Dermis microvascular lymphatic vessel endothelial cell (primary cell): Measurements from ENCODE around the gene ESCO1. TPM values are rescaled to one million over a fixed set of nuclear protein-coding genes. Genes with fewer than 3 reads are reported as not detected.

ENCODE experiments used
- DNase-seq, 2 donors: peaks; one replicate each; pipeline versions ENCODE4 v3.0.0 to v3.0.0-alpha.2; 2010; ENCODE audit warnings: low read depth in 2 of 2
- total RNA-seq: library from RNA; depleted of rRNA; stranded (reverse); fragments of >200 nt; gene quantifications from 2 replicates; pipeline ENCODE4 v1.2.1, GENCODE V29; 2014

ESCO1 gene
- total RNA-seq, 1 donor from 2014 or later, result 10.0 TPM

DNA sequence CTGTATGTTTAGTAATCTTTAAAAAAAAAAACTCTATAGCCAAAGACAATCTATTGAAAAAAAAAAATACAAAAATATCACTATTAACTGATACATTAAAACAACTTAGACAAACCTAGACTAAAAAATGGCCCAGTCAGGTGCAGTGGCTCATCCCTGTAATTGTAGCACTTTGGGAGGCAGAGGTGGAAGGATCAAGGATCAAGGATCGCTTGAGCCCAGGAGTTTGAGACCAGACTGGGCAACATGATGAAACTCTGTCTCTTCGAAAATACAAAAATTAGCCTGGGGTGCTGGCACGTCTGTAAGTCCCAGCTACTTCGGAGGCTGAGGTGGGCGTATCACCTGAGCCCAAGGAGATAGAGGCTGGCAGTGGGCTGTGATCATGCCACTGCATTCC, 16.1 kb downstream of the ESCO1 start:
- no peak for DNase-seq

DNA sequence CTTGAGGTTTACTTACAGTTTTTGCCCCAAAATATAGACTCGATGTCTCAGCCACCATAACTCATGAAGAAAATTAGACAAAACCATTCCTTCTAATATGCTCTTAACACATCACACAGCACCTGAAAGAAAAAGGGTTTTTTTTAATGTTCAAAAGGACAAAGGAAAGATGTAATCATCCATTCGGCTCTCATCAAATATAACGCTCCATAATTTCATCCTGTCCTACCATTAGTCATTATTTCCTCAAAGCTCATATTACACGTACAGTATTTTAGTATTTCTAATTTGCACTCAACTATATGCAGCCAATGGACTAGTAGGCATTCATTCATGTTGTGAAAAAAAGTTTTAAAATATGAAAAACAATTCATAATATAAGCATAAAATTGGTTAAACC, 24.8 kb downstream of the ESCO1 start:
- DNase-seq, result peak in 1 of 2 donors; percentile 44

DNA sequence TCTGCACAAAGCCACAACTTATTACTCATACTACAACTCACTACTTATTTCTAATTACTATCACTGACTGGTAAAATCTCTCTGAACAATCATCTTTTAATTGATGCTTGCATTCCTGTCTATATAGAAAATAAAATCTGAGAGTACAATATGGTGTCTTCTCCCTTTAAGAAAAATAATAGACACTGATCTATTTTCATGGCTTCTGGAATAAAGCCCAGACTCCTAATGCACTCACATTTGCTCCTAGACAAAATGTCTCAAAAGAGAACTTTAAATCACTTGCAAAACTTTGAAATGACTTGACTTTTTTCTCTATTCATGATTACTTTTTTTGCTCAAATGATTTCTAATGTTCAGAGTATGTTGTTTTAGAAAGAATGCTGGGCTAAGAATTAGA, 28.7 kb downstream of the ESCO1 start:
- DNase-seq, result no peak

DNA sequence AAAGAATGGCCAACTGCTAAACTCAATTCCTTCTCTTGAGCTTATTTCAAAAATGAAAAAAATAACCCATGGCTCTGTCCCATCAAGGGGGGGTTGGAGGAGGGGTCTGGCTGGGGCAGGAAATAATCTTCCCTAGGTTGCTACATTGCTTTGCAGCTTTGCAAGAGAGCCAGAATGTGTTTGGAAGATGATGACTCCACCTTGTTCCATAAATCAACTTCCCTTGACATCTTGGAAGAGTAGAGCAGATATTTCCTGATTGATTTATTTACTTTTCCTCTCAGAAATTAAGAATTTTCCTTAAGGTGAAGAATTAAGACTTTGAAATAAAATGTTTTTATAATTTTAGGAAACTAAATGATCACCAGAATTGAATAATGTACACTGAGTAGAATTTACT, 41.3 kb downstream of the ESCO1 start:
- DNase-seq, result no peak

DNA sequence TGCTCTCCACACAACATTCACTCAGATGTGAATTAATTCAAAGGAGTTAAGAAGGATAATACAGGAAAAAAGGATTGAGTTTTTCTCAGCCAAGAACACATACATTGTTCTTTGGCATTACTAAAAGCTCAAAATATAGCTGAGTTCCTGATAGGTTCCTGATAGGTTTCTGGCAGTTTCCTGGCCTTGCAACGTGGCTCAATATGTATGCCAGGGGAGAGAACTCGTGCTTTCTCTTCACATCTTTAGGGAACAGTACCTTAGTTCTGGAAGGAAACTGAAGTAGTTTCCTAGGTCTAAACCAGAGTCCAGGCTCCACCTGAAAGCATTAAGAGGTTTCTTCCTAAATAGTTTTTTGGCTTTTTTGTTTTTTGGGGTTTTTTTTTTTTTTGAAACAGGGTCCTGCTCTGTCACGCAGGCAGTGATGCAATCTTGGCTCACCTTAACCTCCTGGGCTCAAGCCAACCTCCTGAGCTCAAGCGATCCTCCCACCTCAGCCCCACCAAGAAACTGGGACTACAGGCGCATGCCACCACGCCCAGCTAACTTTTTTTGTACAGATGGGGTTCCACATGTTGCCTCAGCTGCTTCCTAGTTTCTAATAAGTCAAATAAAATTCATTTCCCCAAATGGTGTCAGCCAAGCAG, 42.8 kb downstream of the ESCO1 start:
- no peak for DNase-seq

DNA sequence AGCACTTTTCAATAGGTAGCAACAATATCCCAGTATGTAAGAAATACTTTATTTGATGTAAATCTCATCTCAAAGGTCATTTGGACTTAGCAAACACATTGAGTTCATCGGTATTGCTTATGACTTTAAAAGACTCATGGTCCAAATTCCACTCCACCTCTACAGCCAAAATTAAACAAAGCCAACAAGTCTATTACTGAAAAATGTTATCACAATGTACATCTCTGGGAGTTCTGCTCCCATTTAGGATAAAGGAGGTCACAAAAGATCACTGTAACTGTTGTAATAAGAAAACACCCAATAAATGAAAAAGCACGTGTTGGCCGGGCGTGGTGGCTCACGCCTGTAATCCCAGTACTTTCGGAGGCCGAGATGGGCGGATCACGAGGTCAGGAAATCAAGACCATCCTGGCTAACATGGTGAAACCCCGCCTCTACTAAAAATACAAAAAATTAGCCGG, 50.0 kb downstream of the ESCO1 start:
- DNase-seq, result no peak

DNA sequence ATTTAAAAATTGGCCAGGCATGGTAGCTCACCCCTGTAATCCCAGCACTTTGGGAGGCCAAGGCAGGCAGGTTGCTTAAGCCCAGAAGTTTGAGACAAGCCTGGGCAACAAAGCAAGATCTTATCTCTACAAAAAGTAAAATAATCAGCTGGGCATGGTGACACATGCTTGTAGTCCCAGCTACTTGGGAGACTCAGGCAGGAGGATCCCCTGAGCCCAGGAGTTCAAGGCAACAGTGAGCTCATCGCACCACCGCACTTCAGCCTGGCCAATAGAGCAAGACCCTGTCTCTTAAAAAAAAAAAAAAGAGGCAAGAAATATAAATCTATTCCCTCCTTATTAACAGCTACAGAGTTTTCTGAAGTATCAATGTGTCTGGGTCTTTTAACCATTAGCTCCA, 51.9 kb downstream of the ESCO1 start:
- no peak for DNase-seq

DNA sequence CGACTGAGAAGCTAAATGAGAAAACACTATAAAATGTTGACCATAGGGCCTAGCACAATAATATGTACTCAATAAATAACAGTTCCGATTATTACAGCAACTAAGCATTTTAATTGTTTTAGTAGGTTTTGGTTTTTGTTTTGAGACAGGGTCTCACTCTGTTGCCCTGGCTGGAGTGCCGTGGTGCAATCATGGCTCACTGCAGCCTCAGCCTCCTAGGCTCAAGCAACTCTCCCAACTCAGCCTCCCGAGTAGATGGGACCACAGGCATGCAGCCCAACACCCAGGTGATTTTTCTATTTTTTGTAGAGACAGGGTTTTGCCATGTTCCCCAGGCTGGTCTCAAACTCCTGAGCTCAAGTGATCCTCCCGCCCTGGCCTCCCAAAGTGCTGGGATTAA, 54.1 kb downstream of the ESCO1 start:
- no peak for DNase-seq

DNA sequence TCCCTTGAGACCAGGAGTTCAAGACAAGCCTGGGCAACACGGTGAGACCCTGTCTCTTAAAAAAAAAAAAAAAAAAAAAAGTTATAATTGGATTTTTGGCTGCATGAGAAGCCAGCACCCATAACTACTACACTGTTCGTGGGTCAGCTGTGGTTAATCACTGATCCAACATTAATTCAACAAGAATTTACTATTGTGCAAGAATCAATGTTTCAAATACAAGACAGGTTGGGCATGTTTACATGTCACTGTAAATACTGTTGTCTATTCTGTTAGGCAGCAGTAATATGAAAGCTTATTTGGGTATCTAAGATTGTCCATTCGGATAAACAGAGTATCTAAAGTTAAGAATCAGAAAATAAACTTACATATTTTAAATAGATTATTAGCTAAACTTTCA, 62.3 kb downstream of the ESCO1 start:
- DNase-seq, result no peak

DNA sequence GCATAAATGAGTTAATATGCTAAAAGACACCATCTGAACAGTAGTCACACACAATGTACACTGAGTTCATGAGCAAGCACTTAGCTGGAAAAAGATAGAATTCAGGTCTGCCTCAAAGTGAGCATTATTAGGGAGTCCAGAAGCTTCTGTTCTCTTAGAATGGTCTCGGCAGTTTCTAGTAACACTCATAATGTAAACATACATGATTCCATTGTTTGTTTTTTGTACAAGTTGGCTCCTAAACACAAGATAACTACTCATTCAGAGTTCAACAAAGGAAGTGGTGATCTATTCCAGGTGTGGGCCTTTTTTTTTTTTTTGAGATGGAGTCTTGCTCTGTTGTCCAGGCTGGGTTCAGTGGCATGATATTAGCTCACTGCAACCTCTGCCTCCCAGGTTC, 66.2 kb downstream of the ESCO1 start:
- DNase-seq, result no peak

DNA sequence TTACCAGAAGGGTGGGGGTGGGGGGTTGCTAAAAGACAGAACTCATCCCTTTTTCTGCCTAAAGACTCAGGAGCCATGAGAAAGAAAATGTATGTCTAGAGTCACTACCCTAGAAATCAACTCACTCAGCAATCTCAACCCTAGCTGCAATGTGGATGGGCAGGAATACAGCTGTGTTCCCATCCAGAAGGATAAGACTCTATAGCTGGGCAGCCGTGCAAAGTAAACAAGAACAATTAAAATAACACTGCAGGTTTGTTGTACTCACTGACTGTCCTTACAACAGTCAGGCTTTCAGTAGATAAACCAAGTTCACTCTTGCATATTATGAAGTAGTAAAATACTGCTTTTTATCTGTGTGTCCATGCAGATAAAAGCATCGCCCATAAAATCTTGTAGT, 74.0 kb downstream of the ESCO1 start:
- no peak for DNase-seq

DNA sequence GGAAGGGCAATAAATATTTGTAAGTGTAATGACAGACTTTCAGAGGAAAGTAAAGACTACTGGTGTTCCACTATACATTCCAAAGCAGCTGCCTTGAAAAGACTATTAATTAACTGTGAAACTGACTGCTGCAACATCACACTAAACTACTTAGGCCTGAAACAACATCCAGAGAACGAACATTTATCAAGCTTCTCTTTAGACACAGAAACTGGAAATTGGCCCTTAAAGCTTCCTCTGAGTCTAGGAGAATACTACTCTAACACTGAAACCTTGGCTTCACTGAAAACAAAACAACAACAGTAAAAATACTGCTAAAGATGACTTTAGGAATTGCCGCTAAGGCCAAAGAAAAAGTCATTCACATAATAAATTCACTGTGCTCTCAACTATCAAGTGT, 74.6 kb downstream of the ESCO1 start:
- DNase-seq, result no peak

DNA sequence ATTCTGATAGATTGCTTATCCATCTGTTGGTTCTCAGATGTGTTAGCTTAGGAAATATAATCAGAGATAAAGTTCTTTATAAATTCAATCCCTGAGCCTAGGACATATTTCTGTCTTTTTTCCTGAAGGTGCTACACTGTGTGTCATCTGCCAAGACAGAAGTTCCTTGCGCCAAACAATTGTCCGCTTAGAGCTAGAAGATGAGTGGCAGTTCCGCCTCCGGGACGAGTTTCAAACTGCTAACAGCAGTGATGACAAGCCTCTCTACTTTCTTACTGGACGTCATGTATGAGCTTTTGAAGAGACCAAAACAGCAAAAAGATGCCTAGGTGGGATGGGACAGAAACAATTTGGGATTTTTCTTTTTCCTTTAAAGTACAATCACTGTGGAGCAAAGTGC, 78.0 kb downstream of the ESCO1 start:
- no peak for DNase-seq

DNA sequence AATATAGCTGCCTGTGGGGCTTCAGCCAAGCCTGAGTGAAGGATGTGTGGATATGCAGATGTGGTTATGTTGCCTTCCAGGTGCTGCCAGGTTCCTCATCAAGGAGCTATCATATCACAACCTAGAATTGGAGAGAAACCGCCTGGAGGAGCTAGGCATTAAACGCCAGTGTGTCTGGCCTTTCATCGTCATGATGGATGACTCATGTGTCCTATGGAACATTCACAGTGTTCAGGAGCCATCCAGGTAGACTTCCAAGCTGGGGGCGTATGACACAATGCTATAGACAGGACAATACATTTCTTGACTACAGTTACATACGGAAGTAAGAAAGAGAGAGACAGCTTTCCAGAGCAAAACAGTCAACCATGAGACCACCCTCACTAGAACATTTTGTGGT, 86.8 kb downstream of the ESCO1 start:
- no peak for DNase-seq

DNA sequence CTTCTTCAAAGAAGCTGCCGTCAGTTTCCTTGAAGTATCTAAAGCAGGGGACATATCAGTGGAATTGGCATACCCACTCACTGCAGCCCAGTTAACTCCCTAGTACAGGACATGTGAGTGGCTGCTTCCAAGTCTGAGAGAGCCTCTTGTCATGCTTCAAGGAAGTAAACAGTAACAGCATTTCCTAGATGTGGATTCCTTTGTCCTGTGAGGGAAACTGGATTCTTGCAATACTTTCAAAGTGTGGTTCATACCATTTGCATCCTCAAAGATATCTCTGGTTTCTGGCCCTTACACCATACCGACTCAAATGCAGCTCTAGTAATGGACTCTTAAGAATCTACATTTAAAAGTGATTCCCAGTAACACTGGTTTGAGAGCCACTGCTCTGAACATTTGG, 87.2 kb downstream of the ESCO1 start:
- DNase-seq, result no peak

DNA sequence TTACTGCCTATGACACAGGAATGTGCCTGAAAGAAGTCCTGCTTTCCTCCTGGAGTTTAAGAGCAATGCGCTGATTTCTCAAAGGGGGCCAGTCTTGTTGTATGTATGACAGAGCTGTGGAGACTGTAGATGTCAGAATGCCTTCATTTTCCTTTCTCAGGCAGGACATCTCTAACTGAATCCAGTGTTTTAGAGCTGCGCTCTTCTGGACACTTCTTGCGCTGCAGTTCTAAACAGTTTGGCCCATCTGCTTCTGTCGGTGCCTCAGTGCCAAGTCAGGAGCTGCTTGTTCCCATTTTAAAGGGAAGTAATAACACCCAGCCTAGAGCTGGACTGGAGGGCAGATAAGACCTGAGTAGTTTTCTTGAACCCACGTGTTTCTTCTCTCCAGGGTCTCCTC, 91.4 kb downstream of the ESCO1 start:
- DNase-seq, result no peak

DNA sequence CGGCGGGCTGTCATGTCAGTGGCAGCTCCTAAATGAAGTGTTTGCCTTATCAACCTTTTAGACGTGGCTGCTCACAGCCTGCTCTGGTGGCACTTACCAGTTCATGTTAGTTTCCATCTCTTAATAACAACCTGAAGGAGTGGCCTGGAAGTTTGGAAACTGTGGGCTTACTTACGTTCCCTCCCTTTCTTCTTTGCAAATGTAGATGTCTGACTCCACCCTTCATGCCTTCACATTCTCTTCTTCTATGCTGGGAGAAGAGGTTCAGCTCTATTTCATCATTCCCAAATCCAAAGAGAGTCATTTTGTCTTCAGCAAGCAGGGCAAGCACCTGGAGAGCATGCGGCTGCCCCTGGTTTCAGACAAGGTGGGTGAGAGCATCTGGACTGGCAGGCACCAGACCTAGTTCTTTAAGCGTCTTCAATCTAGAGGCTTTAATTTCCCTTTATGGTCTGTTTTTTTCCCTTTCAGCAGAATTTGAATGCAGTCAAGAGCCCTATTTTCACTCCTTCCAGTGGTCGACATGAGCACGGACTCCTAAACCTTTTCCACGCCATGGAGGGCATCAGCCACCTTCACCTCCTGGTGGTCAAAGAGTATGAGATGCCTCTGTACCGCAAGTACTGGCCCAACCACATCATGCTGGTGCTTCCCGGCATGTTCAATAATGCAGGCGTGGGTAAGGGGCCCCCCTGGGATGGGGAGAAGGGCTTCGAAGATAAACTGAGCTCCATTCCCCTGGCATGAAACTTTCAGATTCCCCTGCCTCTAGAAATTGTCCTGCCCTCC, 92.4 kb downstream of the ESCO1 start:
- no peak for DNase-seq

DNA sequence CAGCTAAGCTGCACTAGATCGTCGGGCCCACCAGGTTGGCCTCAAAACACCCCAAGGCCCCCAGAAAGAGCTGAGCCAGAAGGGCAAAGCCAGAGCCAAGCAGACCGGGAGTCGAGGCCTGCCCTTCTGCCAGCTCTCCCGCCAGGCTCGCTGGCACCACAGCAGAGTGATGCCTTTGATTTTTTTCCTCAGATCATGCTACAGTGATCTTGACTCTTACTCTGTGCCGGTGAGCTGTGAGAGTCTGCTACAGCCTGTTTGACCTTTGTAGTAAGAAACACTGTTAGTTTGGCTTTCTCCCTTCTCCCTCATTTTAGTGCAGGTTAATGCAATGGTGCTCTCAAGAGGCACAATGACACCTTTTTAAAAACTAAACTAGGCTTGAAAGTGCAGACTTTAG, 97.8 kb downstream of the ESCO1 start:
- DNase-seq, result no peak

DNA sequence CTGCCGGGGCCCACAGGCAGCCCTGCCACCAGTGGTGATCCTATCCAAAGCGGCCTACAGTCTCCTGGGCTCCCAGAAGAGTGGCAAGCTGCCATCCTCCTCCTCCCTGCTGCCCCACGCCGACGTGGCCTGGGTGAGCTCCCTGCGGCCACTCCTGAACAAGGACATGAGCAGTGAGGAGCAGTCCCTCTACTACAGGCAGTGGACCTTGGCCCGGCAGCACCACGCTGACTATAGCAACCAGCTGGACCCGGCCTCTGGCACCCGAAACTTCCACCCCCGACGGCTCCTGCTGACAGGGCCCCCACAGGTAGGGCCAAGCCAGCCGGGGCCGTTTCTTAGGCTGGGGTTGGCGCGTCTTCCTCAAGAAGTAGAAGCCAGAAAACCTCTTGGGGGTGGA, 100.5 kb downstream of the ESCO1 start:
- no peak for DNase-seq

DNA sequence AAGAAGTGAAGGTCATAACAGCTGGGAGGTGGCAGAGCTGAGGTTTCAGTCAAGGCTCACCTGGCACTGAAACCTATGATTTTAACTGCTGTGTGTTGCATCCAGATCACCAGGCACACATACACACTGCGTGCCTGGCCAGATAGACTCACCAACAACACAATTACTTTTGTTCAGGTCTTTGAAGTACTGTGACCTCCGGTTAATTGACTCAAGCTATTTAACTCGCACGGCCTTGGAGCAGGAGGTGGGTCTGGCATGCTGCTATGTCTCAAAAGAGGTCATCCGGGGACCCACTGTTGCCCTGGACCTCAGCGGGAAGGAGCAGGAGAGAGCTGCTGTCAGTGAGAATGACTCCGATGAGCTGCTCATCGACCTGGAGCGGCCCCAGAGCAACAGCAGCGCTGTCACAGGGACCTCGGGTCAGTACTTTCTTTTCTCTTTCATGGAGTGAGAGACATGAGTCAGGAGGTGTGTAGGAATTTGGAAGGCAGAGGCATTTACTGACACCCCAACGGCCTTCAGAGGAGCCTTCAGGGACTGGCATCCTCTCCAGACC, 104.1 kb downstream of the ESCO1 start:
- no peak for DNase-seq

DNA sequence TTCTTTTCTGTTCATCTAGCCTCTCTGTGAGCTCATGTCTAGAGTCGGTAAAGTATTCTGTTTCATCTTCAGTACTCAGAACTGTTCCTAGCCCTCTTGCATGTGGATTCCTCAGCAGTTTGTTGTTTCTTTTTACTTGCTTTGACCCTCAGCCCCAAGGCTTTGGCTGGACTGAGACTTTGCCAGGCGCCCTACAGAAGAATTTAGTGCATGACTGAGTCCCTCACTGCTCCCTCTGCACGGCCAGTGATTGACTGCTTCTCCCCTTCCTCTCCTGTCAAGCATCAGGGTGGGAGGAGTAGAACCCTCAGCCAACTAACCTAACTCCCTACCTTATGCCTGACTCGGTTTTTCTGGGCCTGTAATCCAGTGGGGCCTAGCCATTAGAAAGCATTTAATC, 109.8 kb downstream of the ESCO1 start:
- DNase-seq, result no peak

DNA sequence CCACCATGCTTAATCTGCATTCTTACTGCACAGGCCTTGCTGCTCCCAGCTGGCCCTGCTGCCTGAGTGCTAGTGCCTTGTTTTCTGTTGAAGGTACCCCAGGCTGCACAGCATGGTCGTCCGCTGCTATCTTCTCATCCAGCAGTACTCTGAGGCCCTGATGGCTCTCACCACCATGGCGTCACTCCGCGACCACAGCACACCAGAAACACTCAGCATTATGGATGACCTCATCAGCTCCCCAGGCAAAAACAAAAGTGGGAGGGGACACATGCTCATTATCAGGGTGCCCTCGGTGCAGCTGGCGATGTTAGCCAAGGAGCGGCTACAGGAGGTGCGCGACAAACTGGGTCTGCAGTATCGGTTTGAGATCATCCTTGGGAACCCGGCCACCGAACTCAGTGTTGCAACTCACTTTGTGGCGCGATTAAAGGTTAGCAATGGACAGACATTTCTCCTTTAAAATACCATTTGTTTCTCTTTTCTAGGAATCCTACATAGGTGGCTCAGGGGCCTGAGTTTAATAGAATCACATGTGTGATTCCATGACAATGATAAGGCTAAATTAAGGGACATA, 110.5 kb downstream of the ESCO1 start:
- DNase-seq, result no peak
